DMS153 (cell line): ENCODE results near the gene PLEKHO2.
"Not testable (repeated sequence)": the region's sequence is repeated elsewhere in the genome, so short reads cannot be mapped to it uniquely, and the experiment has no call there.

ENCODE experiments used
- DNase-seq: peaks from one replicate; lab custom pipeline; 2025; lab: John Stamatoyannopoulos, UW

PLEKHO2 gene

DNA sequence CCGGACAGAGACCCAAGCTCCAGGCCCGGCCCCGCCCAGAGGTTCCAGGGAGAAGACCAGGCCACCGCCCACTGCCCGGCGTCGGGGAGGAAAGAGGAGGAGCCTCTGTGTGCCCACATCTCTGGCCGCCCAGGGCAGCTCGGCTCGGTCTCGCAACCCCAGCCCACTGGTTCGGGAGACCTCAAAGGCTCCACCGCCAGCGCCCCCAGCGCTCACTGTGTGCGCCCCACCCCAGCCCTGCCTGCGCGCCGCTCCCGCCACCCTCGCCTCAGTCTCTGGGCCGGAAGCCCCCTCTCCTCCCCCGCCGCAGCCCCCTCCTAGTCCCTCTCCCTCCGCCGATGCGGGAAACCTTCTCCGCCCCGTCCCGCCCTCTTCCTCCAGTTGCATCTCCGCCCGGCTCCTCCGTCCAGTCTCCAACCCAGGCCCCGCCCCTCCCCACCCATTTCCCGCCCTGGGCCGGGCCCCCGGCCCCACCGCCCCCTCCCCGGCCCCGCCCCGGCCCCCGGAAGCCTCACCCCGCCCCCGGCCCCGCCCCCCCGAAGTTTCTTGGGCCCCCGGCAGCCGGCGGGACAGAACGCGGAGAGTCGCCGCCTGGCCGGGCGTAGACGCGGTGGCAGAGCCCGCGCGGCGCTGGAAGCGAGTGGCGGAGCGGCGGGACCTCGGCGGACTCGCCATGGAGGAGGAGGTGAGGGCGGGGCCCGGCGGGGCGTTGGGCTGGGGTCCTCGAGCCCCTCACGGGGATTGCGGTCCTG is at the start of gene PLEKHO2:
TSS of gene PLEKHO2 (plus strand) at position 572 of the 752 bp plus-strand sequence. CDS start at position 674, 102 bp downstream.
- peak; percentile 38 for DNase-seq

DNA sequence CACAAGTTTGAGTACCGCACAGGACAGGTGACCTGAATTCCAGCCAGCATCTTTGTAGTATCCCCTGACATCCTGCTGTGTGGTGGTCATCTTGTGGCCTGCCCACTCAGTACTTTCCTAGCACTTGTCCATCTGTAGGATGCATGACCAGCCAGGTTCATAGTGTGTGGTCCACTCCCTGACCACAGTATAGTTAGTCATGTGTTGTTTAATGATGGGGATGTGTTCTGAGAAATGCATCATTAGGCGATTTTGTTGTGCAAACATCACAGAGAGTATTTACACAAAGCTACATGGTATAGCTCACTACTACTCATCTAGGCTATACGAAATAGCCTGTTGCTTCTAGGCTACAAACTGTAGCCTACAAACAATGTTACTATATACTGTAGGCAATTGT is 49.4 kb upstream of the PLEKHO2 start:
- no peak for DNase-seq

DNA sequence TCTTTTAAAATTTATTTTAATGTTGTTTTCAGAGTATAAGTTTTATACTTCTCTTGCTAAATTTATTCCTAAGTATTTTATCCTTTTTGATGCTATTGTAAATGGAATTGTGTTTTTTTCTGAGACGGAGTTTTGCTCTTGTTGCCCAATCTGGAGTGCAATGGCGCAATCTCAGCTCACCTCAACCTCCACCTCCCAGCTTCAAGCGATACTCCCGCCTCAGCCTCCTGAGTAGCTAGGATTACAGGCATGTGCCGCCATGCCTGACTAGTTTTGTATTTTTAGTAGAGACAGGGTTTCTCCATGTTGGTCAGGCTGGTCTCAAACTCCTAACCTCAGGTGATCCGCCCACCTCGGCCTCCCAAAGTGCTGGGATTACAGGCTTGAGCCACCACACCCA is 46.4 kb upstream of the PLEKHO2 start:
- not testable (repeated sequence) for DNase-seq

GRCh38 chr15:64795921-64796320 is 45.8 kb upstream of the PLEKHO2 start:
- not testable (repeated sequence) for DNase-seq

DNA sequence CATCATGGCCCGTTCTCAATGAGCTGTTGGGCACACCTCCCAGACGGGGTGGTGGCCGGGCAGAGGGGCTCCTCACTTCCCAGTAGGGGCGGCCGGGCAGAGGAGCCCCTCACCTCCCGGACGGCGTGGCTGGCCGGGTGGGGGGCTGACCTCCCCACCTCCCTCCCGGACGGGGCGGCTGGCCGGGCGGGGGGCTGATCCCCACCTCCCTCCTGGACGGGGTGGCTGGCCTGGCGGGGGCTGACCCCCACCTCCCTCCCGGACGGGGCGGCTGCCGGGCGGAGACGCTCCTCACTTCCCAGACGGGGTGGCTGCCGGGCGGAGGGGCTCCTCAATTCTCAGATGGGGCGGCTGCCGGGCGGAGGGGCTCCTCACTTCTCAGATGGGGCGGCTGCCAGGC is 42.8 kb upstream of the PLEKHO2 start:
- not testable (repeated sequence) for DNase-seq

GRCh38 chr15:64800476-64800875 is 41.2 kb upstream of the PLEKHO2 start:
- no peak for DNase-seq

GRCh38 chr15:64803526-64803925 is 38.2 kb upstream of the PLEKHO2 start:
- no peak for DNase-seq

GRCh38 chr15:64804619-64805018 is 37.1 kb upstream of the PLEKHO2 start:
- DNase-seq = no peak

DNA sequence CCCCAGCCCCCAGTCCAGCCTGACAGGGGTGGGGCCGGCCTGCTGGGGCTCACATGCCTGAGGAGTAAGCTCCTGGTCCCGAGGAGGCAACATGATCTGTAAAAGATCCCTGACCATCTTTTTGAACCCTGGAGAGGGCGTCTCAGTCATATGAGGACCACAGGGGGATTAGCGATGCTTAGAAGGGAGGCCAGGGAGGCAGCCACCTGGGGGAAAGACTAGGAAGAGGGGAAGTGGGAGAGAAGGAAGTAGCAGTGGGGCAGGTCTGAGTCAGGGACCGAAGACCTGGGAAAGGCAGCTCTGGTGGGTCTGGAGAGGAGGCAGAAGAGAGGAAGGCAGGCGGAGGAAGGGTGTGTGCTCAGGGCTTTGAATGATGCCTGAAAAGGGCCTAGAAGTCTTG is 35.2 kb upstream of the PLEKHO2 start:
- DNase-seq = no peak

GRCh38 chr15:64807051-64807749 is 34.5 kb upstream of the PLEKHO2 start:
- DNase-seq = no peak

DNA sequence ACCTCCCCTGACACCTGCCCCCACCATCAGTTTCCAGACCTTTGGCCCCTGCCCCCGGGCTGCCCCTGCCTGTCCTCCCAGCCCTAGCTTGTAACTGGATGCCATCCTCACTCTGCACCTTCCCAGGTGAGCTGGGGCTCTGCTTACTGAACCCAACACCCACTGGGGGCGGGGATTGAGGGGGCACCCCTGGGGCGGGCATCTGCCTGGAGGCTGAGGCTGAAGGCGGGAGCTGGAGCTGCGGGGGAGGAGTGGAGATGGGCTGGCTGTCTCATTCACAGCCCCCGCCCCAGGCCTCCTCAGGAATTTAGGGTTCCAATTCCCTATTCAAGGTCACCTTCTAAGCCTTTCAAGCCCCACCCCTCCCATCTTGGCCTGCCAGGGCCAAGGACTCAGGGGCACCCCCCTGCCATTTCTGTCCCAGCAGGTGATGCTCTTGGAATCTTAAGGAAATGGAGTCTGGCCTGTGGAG is 33.9 kb upstream of the PLEKHO2 start:
- DNase-seq = no peak

GRCh38 chr15:64808785-64809453 is 32.8 kb upstream of the PLEKHO2 start:
- DNase-seq = no peak

DNA sequence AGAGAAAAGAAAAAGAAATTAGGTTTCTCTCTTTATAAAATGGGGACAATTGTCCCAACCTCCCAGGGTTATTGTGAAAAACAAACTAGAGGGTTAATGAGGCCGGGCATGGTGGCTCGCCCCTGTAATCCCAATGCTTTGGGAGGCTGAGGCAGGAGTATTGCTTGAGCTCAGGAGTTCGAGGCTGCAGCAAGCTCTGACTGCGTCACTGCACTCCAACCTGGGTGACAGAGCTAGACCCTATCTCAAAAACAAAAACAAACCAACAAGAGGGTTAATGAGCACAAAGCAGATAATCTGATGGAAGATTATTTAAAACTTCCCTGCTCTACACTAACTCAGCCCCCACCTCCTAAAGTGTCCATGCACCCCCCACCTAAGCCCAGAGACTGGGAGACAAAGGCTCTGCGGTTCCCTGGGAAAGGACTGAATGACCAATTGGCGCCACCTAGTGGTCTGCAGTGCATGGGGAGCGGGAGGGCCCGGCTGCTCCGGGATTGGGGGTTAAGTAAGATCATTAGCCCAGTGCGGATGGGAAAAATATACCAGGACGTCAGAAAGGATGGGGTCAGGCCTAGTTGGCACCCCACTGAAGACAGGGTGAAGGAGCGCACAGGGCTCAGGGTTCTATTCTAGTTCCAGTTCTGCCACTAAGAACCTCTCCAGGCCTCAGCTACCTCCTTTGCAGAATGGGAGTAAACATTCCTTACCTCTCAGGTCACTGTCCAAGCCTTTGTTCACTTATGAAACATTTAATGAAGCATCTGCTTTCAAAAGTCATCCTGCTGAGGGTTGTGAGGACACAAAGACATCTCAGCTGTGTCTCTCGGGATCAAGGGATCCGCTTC is 31.8 kb upstream of the PLEKHO2 start:
- no peak for DNase-seq

DNA sequence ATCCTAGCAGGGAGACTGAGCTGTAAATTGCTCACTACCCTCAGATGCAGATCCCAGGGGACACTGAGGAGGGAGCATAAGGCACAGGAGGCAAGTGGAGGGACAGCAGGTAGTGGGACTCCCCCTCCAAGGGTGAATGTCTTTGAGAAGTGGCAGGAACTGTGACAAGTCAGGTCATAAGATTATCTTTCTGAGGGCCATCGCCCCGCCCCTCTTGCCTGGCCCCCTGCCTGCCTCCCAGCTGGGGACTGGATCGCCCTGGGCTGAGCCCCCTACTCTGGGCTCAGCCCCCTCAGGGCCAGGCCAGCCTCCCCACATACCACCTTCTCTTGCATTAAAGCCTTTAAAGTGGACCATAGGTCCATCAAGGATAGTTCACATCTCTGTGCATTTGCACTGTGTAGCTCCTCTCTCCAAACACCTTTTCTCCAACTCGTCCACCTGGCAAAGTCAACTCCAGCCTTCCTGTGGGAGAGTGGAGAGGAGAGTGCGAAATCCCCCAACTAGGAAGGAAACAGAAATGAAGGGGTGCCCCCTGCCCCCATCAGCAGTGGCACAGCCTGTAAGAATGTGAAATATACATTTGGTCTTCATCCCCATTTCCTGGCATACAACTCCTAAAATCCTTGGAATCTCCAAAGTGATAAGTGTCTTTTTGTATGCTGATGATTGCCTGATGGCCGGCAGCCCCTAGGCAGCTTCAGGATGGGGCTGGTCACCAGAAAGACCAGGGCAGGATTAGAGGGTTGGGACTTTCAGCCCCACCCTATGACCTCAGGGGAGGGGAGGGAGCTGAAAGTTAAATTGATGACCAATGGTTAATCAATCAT is 31.0 kb upstream of the PLEKHO2 start:
- no peak for DNase-seq

DNA sequence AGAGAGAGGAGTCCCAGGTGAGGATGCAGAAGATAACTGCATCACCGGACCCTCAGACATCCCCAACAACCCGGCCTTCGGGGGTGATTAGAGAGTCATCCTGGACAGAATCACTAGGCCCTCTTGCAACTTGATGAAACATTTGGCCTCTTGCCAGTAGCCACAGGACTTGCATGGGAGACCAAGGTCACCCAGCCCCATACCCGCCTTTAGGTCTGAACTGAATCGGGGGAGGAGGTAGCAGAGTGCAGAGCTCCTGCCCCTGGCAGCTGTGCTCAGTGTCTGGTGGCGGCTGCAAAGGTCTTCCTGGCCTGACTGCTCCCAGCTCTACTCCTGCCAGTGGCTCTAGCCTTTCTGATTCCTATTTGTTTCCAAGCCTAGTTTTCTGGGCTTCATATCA is 28.6 kb upstream of the PLEKHO2 start:
- no peak for DNase-seq

GRCh38 chr15:64814283-64814682 is 27.4 kb upstream of the PLEKHO2 start:
- DNase-seq = not testable (repeated sequence)

DNA sequence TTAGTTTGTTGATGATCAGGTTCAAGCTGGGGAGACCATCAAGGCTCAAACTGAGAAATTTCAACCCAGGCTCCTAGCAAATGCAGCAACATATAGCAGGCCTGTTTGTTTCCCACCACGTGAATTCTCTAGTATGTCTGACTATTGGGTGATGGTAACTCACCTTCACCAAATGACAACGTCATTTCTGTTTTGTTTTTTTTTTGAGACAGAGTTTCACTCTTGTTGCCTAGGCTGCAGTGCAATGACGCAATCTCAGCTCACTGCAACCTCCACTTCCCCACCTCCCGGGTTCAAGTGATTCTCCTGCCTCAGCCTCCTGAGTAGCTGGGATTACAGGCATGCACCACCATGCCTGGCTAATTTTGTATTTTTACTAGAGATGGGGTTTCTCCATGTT is 26.8 kb upstream of the PLEKHO2 start:
- not testable (repeated sequence) for DNase-seq

- no peak for DNase-seq
Observed at GRCh38 chr15:64816452-64816851, 25.3 kb upstream of the PLEKHO2 start.

- DNase-seq = no peak
Observed at GRCh38 chr15:64824929-64825430, 16.7 kb upstream of the PLEKHO2 start.

GRCh38 chr15:64825431-64826294 is 16.1 kb upstream of the PLEKHO2 start, which contains the start of gene PIF1:
TSS of gene PIF1 (minus strand) at chr15:64825647. CDS start at chr15:64824335, 1,312 bp downstream.
- peak; percentile 84 for DNase-seq
